Measurements from ENCODE around the gene MYO1B.

The MYO1B gene

GRCh38 chr2:191276792-191277465 is 31.7 kb downstream of the MYO1B start:
- Histone ChIP-seq H3K4me1 (ENCODE audit: insufficient read depth, low read length, poor library complexity, severe bottlenecking) (peaks cover 2% of the 10 kb centered on the region), H3K36me3 (ENCODE audit: insufficient read depth, low read length) (peaks cover 34% of the 10 kb centered on the region; the same call in 1 of the 2 replicates), H3K9ac (ENCODE audit: low read depth, low read length, poor library complexity, severe bottlenecking) (no peak overlapping the region), H4K20me1 (ENCODE audit: insufficient read depth, low read length, poor library complexity, severe bottlenecking) (no peaks in the 10 kb centered on the region), H3F3A (ENCODE audit: low read depth) (no peaks in the 10 kb centered on the region), H3K9me3 (ENCODE audit: insufficient read depth, low read depth, low read length) (no peaks in the 10 kb centered on the region), H3K79me2 (ENCODE audit: insufficient read depth, low read length) (peaks cover 52% of the 10 kb centered on the region), H2AFZ (ENCODE audit: low read length) (no peak overlapping the region), H3K27me3 (ENCODE audit: insufficient read depth, low read length, poor library complexity, severe bottlenecking) (no peaks in the 10 kb centered on the region), H3K4me2 (ENCODE audit: low read depth, low read length, poor library complexity, severe bottlenecking) (no peak overlapping the region), H3K9me2 (replicated peaks; ENCODE audit: low read depth, low read length) (no peaks in the 10 kb centered on the region), H3K4me3 (ENCODE audit: low read length, poor library complexity, severe bottlenecking) (no peak overlapping the region)
- TF ChIP-seq CTCF (conservative IDR thresholded peaks at IDR 0.05; ENCODE audit: low read length) (no peak), EZH2phosphoT487 (IDR thresholded peaks at IDR 0.05; ENCODE audit: borderline replicate concordance) (no peak)

- no peaks in the 10 kb centered on the region for H3K9me3 ChIP-seq (ENCODE audit: insufficient read depth, low read depth, low read length)
Observed at GRCh38 chr2:191280290-191280689, 35.1 kb downstream of the MYO1B start.

GRCh38 chr2:191280834-191281756 is 35.9 kb downstream of the MYO1B start:
- no peaks in the 10 kb centered on the region for H4K20me1 ChIP-seq (ENCODE audit: insufficient read depth, low read length, poor library complexity, severe bottlenecking)
- H3K9ac ChIP-seq (ENCODE audit: low read depth, low read length, poor library complexity, severe bottlenecking): no peak overlapping the region
- no peak overlapping the region for H3K4me3 ChIP-seq (ENCODE audit: low read length, poor library complexity, severe bottlenecking)
- peaks cover 44% of the 10 kb centered on the region; the same call in 1 of the 2 replicates for H3K36me3 ChIP-seq (ENCODE audit: insufficient read depth, low read length)
- H3K4me1 ChIP-seq (ENCODE audit: insufficient read depth, low read length, poor library complexity, severe bottlenecking): no peaks in the 10 kb centered on the region
- no peak for TF ChIP-seq EZH2phosphoT487 (IDR thresholded peaks at IDR 0.05; ENCODE audit: borderline replicate concordance)
- no peak for TF ChIP-seq CTCF (conservative IDR thresholded peaks at IDR 0.05; ENCODE audit: low read length)
- no peaks in the 10 kb centered on the region for H3K9me3 ChIP-seq (ENCODE audit: insufficient read depth, low read depth, low read length)
- no peaks in the 10 kb centered on the region for H3K9me2 ChIP-seq (replicated peaks; ENCODE audit: low read depth, low read length)
- H3K79me2 ChIP-seq (ENCODE audit: insufficient read depth, low read length): peaks cover 39% of the 10 kb centered on the region; the same call in 1 of the 2 replicates
- no peaks in the 10 kb centered on the region for H3F3A ChIP-seq (ENCODE audit: low read depth)
- no peaks in the 10 kb centered on the region for H3K27me3 ChIP-seq (ENCODE audit: insufficient read depth, low read length, poor library complexity, severe bottlenecking)
- no peak overlapping the region for H2AFZ ChIP-seq (ENCODE audit: low read length)
- H3K4me2 ChIP-seq (ENCODE audit: low read depth, low read length, poor library complexity, severe bottlenecking): no peak overlapping the region

More at GRCh38 chr2:191280290-191280689, 35.1 kb downstream of the MYO1B start:
- Histone ChIP-seq H3K4me3 (ENCODE audit: low read length, poor library complexity, severe bottlenecking) (no peak overlapping the region), H3K9ac (ENCODE audit: low read depth, low read length, poor library complexity, severe bottlenecking) (no peak overlapping the region), H3K79me2 (ENCODE audit: insufficient read depth, low read length) (peaks cover 44% of the 10 kb centered on the region; the same call in 1 of the 2 replicates), H3K4me1 (ENCODE audit: insufficient read depth, low read length, poor library complexity, severe bottlenecking) (no peaks in the 10 kb centered on the region), H3K36me3 (ENCODE audit: insufficient read depth, low read length) (peaks cover 44% of the 10 kb centered on the region; the same call in 1 of the 2 replicates), H4K20me1 (ENCODE audit: insufficient read depth, low read length, poor library complexity, severe bottlenecking) (no peaks in the 10 kb centered on the region), H3K27me3 (ENCODE audit: insufficient read depth, low read length, poor library complexity, severe bottlenecking) (no peaks in the 10 kb centered on the region), H2AFZ (ENCODE audit: low read length) (no peak overlapping the region), H3F3A (ENCODE audit: low read depth) (no peaks in the 10 kb centered on the region), H3K9me2 (replicated peaks; ENCODE audit: low read depth, low read length) (no peaks in the 10 kb centered on the region), H3K4me2 (ENCODE audit: low read depth, low read length, poor library complexity, severe bottlenecking) (no peak overlapping the region)
- no peak for TF ChIP-seq EZH2phosphoT487 (IDR thresholded peaks at IDR 0.05; ENCODE audit: borderline replicate concordance)
- no peak for TF ChIP-seq CTCF (conservative IDR thresholded peaks at IDR 0.05; ENCODE audit: low read length)

All from Loucy (cell line).